H1 (cell line): Measurements from ENCODE around the gene RHOV. TPM values are rescaled to one million over a fixed set of nuclear protein-coding genes. Genes with fewer than 3 reads are reported as not detected.
A peak's percentile ranks its signal among the peaks of the same experiment; 100 is the strongest.

Experiments
- CTCF ChIA-PET: fragments of 300-600 bp; sonication (Branson Sonifier 250); formaldehyde crosslinking; loops from one replicate; lab custom pipeline; 2021; ENCODE audit not compliant: partially characterized antibody; lab: Charles Lee
- POLR2A ChIA-PET: fragments of 300-600 bp; sonication (Branson Sonifier 250); formaldehyde crosslinking; loops from one replicate; lab custom pipeline; 2021; ENCODE audit warnings: inconsistent platforms; ENCODE audit not compliant: partially characterized antibody; lab: Charles Lee
- DNase-seq, 2 experiments: peaks; one replicate each; pipeline versions ENCODE4 v3.0.0 to v3.0.0-alpha.2; 2010 to 2022; ENCODE audit warnings: low spot score in 2 of 2, low read depth in 1 of 2, mixed read lengths in 1 of 2
- FAIRE-seq: peaks from 2 replicates; lab custom pipeline; 2011; peaks lifted over from hg19 to GRCh38; lab: Jason Lieb, UNC
- H2AFZ ChIP-seq: 2 replicates; pipeline ENCODE4 v1.8.1; 2012; ENCODE audit warnings: low read length, inconsistent platforms
- H2AK5ac ChIP-seq: 2 replicates; pipeline ENCODE4 v1.6.1; 2013; ENCODE audit warnings: low read depth, low read length
- H2BK120ac ChIP-seq: replicated peaks from 2 replicates; pipeline ENCODE3; 2013; ENCODE audit warnings: low read depth, low read length, inconsistent platforms
- H2BK12ac ChIP-seq: 2 replicates; pipeline ENCODE4 v1.6.1; 2013; ENCODE audit warnings: low read depth, low read length
- H2BK15ac ChIP-seq: 2 replicates; pipeline ENCODE4 v1.6.1; 2013; ENCODE audit warnings: low read length
- H2BK20ac ChIP-seq: 2 replicates; pipeline ENCODE4 v1.6.1; 2013; ENCODE audit warnings: low read length
- H2BK5ac ChIP-seq: 2 replicates; pipeline ENCODE4 v1.6.1; 2013; ENCODE audit warnings: low read depth, low read length
- H3K14ac ChIP-seq: 2 replicates; pipeline ENCODE4 v1.6.1; 2013; ENCODE audit warnings: inconsistent platforms; ENCODE audit not compliant: insufficient read length
- H3K18ac ChIP-seq: 2 replicates; pipeline ENCODE4 v1.6.1; 2013; ENCODE audit warnings: low read length; ENCODE audit errors: extremely low read depth
- H3K23ac ChIP-seq: 2 replicates; pipeline ENCODE4 v1.6.1; 2013; ENCODE audit warnings: inconsistent platforms; ENCODE audit not compliant: insufficient read length
- H3K23me2 ChIP-seq: 2 replicates; pipeline ENCODE4 v1.6.1; 2013; ENCODE audit warnings: low read depth, low read length
- H3K27ac ChIP-seq: 2 replicates; pipeline ENCODE4 v1.6.1; 2011; ENCODE audit warnings: low read depth, low read length, inconsistent platforms
- H3K27me3 ChIP-seq, 4 experiments: replicated peaks in 1 of 4; 1 replicate in 1 of 4; 2 replicates in 3 of 4; pipeline versions ENCODE4 v1.6.1 to v1.8.1; 2011 to 2013; ENCODE audit warnings: low read length in 3 of 4, mild to moderate bottlenecking in 3 of 4, inconsistent platforms in 2 of 4, mixed read lengths in 2 of 4, moderate library complexity in 1 of 4; ENCODE audit not compliant: control insufficient read depth in 3 of 4, insufficient read depth in 3 of 4; ENCODE audit errors: extremely low read depth in 1 of 4
- H3K36me3 ChIP-seq, 4 experiments: 2 replicates each; pipeline versions ENCODE4 v1.6.1 to v1.8.1; 2011 to 2013; ENCODE audit warnings: mild to moderate bottlenecking in 4 of 4, low read length in 3 of 4, moderate library complexity in 2 of 4, control low read depth in 1 of 4, inconsistent platforms in 1 of 4; ENCODE audit not compliant: insufficient read depth in 4 of 4, control insufficient read depth in 2 of 4
- H3K4ac ChIP-seq: replicated peaks from 2 replicates; pipeline ENCODE3; 2013; ENCODE audit warnings: low read length, low read depth, mixed read lengths, inconsistent platforms; ENCODE audit not compliant: insufficient read length
- H3K4me1 ChIP-seq, 4 experiments: replicated peaks in 1 of 4; 1 replicate in 1 of 4; 2 replicates in 3 of 4; pipeline versions ENCODE4 v1.6.1 to v1.8.1; 2011 to 2013; ENCODE audit warnings: low read length in 3 of 4, inconsistent platforms in 2 of 4, mixed read lengths in 1 of 4; ENCODE audit not compliant: insufficient read depth in 4 of 4, control insufficient read depth in 3 of 4
- H3K4me2 ChIP-seq, 2 experiments: 2 replicates each; pipeline versions ENCODE4 v1.6.1 to v1.8.1; 2011 to 2013; ENCODE audit warnings: low read depth in 2 of 2, low read length in 2 of 2, control low read depth in 1 of 2, inconsistent platforms in 1 of 2, mild to moderate bottlenecking in 1 of 2; ENCODE audit not compliant: insufficient read depth in 1 of 2
- H3K4me3 ChIP-seq, 4 experiments: fragments of 200-600, 300-600 bp in 1 of 4; sonication (generic), shearing (Covaris generic), sonication (Bioruptor Twin) in 1 of 4; 2 replicates each; pipeline versions ENCODE4 v1.5.1 to v1.8.1; 2011 to 2016; ENCODE audit warnings: low read length in 4 of 4, low read depth in 3 of 4, control low read depth in 2 of 4, inconsistent platforms in 2 of 4, mild to moderate bottlenecking in 2 of 4, mixed read lengths in 1 of 4, moderate library complexity in 1 of 4; ENCODE audit not compliant: insufficient read depth in 2 of 4; ENCODE audit errors: extremely low read depth in 1 of 4
- H3K56ac ChIP-seq: replicated peaks from 2 replicates; pipeline ENCODE3; 2013; ENCODE audit warnings: low read depth, mild to moderate bottlenecking, mixed read lengths, low read length, inconsistent platforms; ENCODE audit not compliant: insufficient read length
- H3K79me1 ChIP-seq: 2 replicates; pipeline ENCODE4 v1.6.1; 2013; ENCODE audit warnings: low read depth, low read length, control low read depth
- H3K79me2 ChIP-seq, 2 experiments: 2 replicates each; pipeline versions ENCODE4 v1.6.1 to v1.8.1; 2012 to 2013; ENCODE audit warnings: low read length in 2 of 2, mild to moderate bottlenecking in 2 of 2, inconsistent platforms in 1 of 2; ENCODE audit not compliant: insufficient read depth in 2 of 2, control insufficient read depth in 1 of 2
- H3K9ac ChIP-seq, 4 experiments: replicated peaks in 1 of 4; 1 replicate in 1 of 4; 2 replicates in 3 of 4; pipeline versions ENCODE4 v1.6.1 to v1.8.1; 2011 to 2013; ENCODE audit warnings: low read depth in 3 of 4, low read length in 3 of 4, control low read depth in 2 of 4, mild to moderate bottlenecking in 2 of 4, moderate library complexity in 2 of 4, inconsistent platforms in 1 of 4; ENCODE audit errors: extremely low read depth in 1 of 4
- H3K9me3 ChIP-seq, 2 experiments: 2 replicates each; pipeline versions ENCODE4 v1.6.1 to v1.8.1; 2012 to 2013; ENCODE audit warnings: mild to moderate bottlenecking in 2 of 2, moderate library complexity in 2 of 2, control low read depth in 1 of 2, inconsistent platforms in 1 of 2, low read depth in 1 of 2, low read length in 1 of 2, mixed read lengths in 1 of 2; ENCODE audit not compliant: insufficient read depth in 2 of 2
- H4K20me1 ChIP-seq, 2 experiments: replicated peaks in 1 of 2; 2 replicates each; pipeline versions ENCODE3 to v1.8.1; 2011 to 2013; ENCODE audit warnings: inconsistent platforms in 2 of 2, low read length in 2 of 2, mild to moderate bottlenecking in 1 of 2; ENCODE audit not compliant: insufficient read depth in 2 of 2, control insufficient read depth in 1 of 2
- H4K5ac ChIP-seq: 2 replicates; pipeline ENCODE4 v1.6.1; 2013; ENCODE audit warnings: low read length, low read depth, mixed read lengths, inconsistent platforms; ENCODE audit not compliant: insufficient read length
- H4K8ac ChIP-seq: 2 replicates; pipeline ENCODE4 v1.8.0; 2013; ENCODE audit warnings: mild to moderate bottlenecking, moderate library complexity, low read length, inconsistent platforms; ENCODE audit not compliant: insufficient read depth; ENCODE audit errors: extremely low read depth
- H4K91ac ChIP-seq: replicated peaks from 2 replicates; pipeline ENCODE3; 2013; ENCODE audit warnings: low read length, mixed read lengths, inconsistent platforms; ENCODE audit not compliant: insufficient read length
- BRCA1 ChIP-seq: IDR thresholded peaks from 2 replicates; pipeline ENCODE4 v1.6.1; 2012; ENCODE audit warnings: low read depth, low read length, improper control_type of control experiment
- CHD1 ChIP-seq: IDR thresholded peaks from 2 replicates; pipeline ENCODE4 v1.6.1; 2012; ENCODE audit warnings: low read depth, low read length, improper control_type of control experiment
- JUND ChIP-seq: IDR thresholded peaks from 2 replicates; pipeline ENCODE4 v1.6.1; 2011; ENCODE audit warnings: mild to moderate bottlenecking, improper control_type of control experiment, low read length
- KDM1A ChIP-seq: fragments of 200-600, 300-600 bp; sonication (generic); IDR thresholded peaks from 2 replicates; pipeline ENCODE4 v1.7.1; 2016; ENCODE audit warnings: mild to moderate bottlenecking, low read length, borderline replicate concordance
- SIN3A ChIP-seq, 2 experiments: IDR thresholded peaks in 1 of 2; conservative IDR thresholded peaks in 1 of 2; 2 replicates each; pipeline ENCODE4 v1.6.1; 2011 to 2012; ENCODE audit warnings: low read length in 2 of 2, improper control_type of control experiment in 1 of 2, low read depth in 1 of 2, mild to moderate bottlenecking in 1 of 2
- SIX5 ChIP-seq: IDR thresholded peaks from 2 replicates; pipeline ENCODE4 v1.6.1; 2011; ENCODE audit warnings: mild to moderate bottlenecking, low read depth, low read length
- TEAD4 ChIP-seq: IDR thresholded peaks from 2 replicates; pipeline ENCODE4 v1.6.1; 2012; ENCODE audit warnings: low read depth, low read length, inconsistent platforms, mixed read lengths
- ZNF274 ChIP-seq: IDR thresholded peaks from 2 replicates; pipeline ENCODE4 v1.7.0; 2012; ENCODE audit warnings: low read length, borderline replicate concordance; ENCODE audit errors: extremely low read depth
- WGBS, 2 experiments: shearing (Covaris generic) in 1 of 2; methylation state at CpG; one replicate each; pipeline versions ENCODE4 v1.1.6 to v1.1.7; 2013 to 2015; ENCODE audit warnings: low lambda C conversion rate in 2 of 2, mixed read lengths in 2 of 2, inconsistent platforms in 1 of 2, low coverage in 1 of 2, missing lambda C conversion rate in 1 of 2; ENCODE audit not compliant: insufficient replicate concordance in 2 of 2, insufficient coverage in 1 of 2, insufficient read length in 1 of 2; ENCODE audit errors: extremely low coverage in 1 of 2, missing lambda C conversion rate in 1 of 2; 5-methylcytosine and 5-hydroxymethylcytosine counted together
- polyA plus RNA-seq, 7 experiments: library from polyadenylated mRNA; depleted of rRNA in 3 of 7; stranded (reverse) in 5 of 7; unstranded in 2 of 7; fragments of >200 nt in 5 of 7; fragments of 200-250 nt in 2 of 7; gene quantifications; 1 replicate in 5 of 7; 2 replicates in 1 of 7; 4 replicates in 1 of 7; pipeline versions ENCODE4 v1.2.1 to v1.2.3, GENCODE V29; 2011 to 2013; ENCODE audit warnings: missing spikeins in 2 of 7, mixed read lengths in 2 of 7
- total RNA-seq: library from RNA; stranded (reverse); fragmentation: NEBNext Ultra II Directional; extraction: Animal tissue kit (Norgen Biotek cat#: 25700); gene quantifications from 2 replicates; pipeline ENCODE4 v1.2.1, GENCODE V29; 2021
- TF ChIP-seq, protein P1 (sequence below): IDR thresholded peaks from 2 replicates; pipeline ENCODE4 v1.6.1; 2012; ENCODE audit warnings: low read length, inconsistent platforms

Gene RHOV
- total and polyA plus RNA-seq, 2 of the 8 experiments (the other 6 are each of a cell fraction or from before 2014, with no cell fraction given) = 1.5 to 2.7 TPM

DNA sequence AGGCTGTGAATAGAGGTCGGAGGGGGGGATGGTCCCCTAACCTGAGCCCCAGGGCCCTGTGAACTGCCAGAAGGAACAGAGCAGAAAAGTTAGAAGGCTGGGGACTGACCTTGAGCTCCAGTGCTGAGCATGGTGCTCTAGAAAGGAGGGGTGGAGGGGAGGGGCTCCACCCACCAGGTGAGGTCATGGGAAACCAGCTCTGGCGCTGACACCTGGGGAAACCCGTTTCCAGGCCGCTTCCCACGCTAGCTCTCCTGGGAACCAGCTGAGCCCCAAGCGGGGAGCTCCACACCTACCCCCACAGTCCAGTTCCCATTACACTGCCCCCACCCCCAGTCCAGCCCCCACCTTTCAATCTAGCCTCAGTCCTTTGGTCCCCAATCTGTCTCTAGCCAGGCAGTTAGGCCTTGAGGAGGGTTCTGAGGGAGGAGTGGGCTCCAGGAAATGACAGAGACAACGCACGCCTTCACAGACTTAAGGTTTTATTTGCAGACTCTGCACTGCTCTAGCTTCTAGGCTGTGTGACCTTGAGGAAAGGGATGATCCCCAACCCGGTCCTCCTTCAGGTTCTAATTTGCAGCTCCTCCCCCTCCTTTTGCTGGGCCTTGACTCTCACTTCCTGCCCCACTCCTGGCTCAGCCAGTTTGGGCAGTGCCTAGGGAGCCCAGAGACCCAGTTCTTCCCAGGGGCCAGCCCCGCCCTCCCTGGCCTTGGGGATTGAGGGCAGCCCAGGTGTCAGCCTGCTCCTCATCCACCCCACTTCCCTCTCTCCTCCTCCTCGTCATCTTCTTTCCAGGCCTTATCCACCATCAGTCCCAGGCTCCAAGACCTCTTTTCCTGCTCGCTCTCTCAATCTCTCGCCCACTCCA lies 2.1 kb downstream of the RHOV start:
- Histone ChIP-seq H3K4me2 (peak overlapping the region; percentile 15 to 43; a peak in 2 of 4 replicates), H4K5ac (no peak overlapping the region), H3K23me2 (no peaks in the 10 kb centered on the region), H2BK5ac (peak overlapping the region; percentile 3; the same call in 1 of the 2 replicates), H4K91ac (no peak overlapping the region), H2AK5ac (peak overlapping the region; percentile 90; the same call in 1 of the 2 replicates), H3K56ac (no peak overlapping the region), H3K27me3 (0 out of 7 replicates have a peak, but pooled peaks cover 0 to 2% (median 0%) of the 10 kb centered on the region in 4 experiments), H3K79me2 (no peaks in the 10 kb centered on the region), H3K79me1 (no peaks in the 10 kb centered on the region), H3K36me3 (no peaks in the 10 kb centered on the region), H3K4ac (no peak overlapping the region), H3K9me3 (no peaks in the 10 kb centered on the region), H2BK12ac (peak overlapping the region; percentile 68; the same call in 1 of the 2 replicates), H3K9ac (no peak overlapping the region), H4K8ac (no peak overlapping the region), H3K27ac (no peak overlapping the region), H3K4me3 (0 out of 8 replicates have a peak overlapping the region, but pooled peaks of 1 of the 4 experiments have one; percentile 8), H3K14ac (no peak overlapping the region), H2BK20ac (no peak overlapping the region), H3K18ac (peak overlapping the region; percentile 63; the same call in 1 of the 2 replicates), H2AFZ (no peak overlapping the region), H2BK15ac (peak overlapping the region; percentile 81; the same call in 1 of the 2 replicates), H3K23ac (no peak overlapping the region), H4K20me1 (no peaks in the 10 kb centered on the region), H2BK120ac (no peak overlapping the region), H3K4me1 (peaks cover 0 to 18% (median 12%) of the 10 kb centered on the region in 4 experiments; a peak in 6 of 7 replicates)
- POLR2A ChIA-PET = interaction anchor here (1.0 to 3.4 kb wide), 12 partner anchors 9 to 177 kb away, joined by 3 to 10 read pairs (median 6); partner anchors contain the start of genes CHAC1, RAD51, SPINT1 and VPS18
- DNase-seq (no peak), FAIRE-seq (no peak)
- WGBS, 2 experiments = 61 to 100% methylated on average over 2 to 13 of the region's 13 CpGs
- CTCF ChIA-PET = interaction anchor here (0.6 to 7.8 kb wide), 16 partner anchors 9 to 884 kb away, joined by 3 to 51 read pairs (median 4); partner anchors contain the start of genes GCHFR and VPS18
- TF ChIP-seq, protein P1, sequence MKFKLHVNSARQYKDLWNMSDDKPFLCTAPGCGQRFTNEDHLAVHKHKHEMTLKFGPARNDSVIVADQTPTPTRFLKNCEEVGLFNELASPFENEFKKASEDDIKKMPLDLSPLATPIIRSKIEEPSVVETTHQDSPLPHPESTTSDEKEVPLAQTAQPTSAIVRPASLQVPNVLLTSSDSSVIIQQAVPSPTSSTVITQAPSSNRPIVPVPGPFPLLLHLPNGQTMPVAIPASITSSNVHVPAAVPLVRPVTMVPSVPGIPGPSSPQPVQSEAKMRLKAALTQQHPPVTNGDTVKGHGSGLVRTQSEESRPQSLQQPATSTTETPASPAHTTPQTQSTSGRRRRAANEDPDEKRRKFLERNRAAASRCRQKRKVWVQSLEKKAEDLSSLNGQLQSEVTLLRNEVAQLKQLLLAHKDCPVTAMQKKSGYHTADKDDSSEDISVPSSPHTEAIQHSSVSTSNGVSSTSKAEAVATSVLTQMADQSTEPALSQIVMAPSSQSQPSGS = peak; percentile 84; the same call in 1 of the 2 replicates
- TF ChIP-seq KDM1A (no peak), SIN3A (conservative IDR thresholded peaks at IDR 0.05 in 1 of 2, IDR thresholded peaks at IDR 0.05 in 1 of 2; ENCODE audit: low read depth in 1 of 2, low read length in 2 of 2) (no peak), CHD1 (no peak), TEAD4 (no peak), BRCA1 (no peak), SIX5 (no peak), JUND (peak; percentile 64; the same call in 1 of the 2 replicates), ZNF274 (no peak)
